Thoracic aorta (tissue), 2 donors: Measurements from ENCODE around the gene IRF8. TPM values are rescaled to one million over a fixed set of nuclear protein-coding genes. Genes with fewer than 3 reads are reported as not detected.

Source experiments
- ATAC-seq: fragments of 150-250 bp; one replicate; pipeline ENCODE4 v1.8.0; 2017; ENCODE audit warnings: low read depth; ENCODE audit not compliant: insufficient number of reproducible peaks, low FRiP score
- DNase-seq: peaks from one replicate; pipeline ENCODE4 v3.0.0-alpha.2; 2020; ENCODE audit warnings: low spot score
- H3K27ac ChIP-seq, 2 donors: fragments of 200-600 bp; sonication (generic); 1 replicate in 1 of 2; 2 replicates in 1 of 2; pipeline ENCODE4 v1.5.1; 2016; ENCODE audit warnings: mild to moderate bottlenecking in 2 of 2, moderate library complexity in 2 of 2
- H3K27me3 ChIP-seq: fragments of 200-600 bp; sonication (generic); replicated peaks from 2 replicates; pipeline ENCODE4 v1.6.0; 2016; ENCODE audit warnings: mild to moderate bottlenecking; ENCODE audit not compliant: insufficient read depth
- H3K36me3 ChIP-seq: fragments of 200-600 bp; sonication (generic); one replicate; pipeline ENCODE4 v1.5.1; 2016
- H3K4me1 ChIP-seq, 2 donors: fragments of 200-600 bp; sonication (generic); 1 replicate in 1 of 2; 2 replicates in 1 of 2; pipeline versions ENCODE4 v1.5.1 to v1.6.0; 2016; ENCODE audit warnings: low read depth in 2 of 2, mild to moderate bottlenecking in 1 of 2; ENCODE audit not compliant: control insufficient read depth in 1 of 2
- H3K4me3 ChIP-seq: fragments of 200-600 bp; sonication (generic); 2 replicates; pipeline ENCODE4 v1.5.1; 2016; ENCODE audit warnings: mild to moderate bottlenecking
- H3K9me3 ChIP-seq: fragments of 200-600 bp; sonication (generic); 2 replicates; pipeline ENCODE4 v1.5.1; 2016
- total RNA-seq, 2 donors: library from RNA; depleted of rRNA; stranded (reverse); fragments of >200 nt; gene quantifications; one replicate each; pipeline versions ENCODE4 v1.1.0 to v1.2.3, GENCODE V29; 2016
- TF ChIP-seq, protein P1 (sequence below): fragments of 200-600 bp; sonication (generic); IDR thresholded peaks from one replicate; pipeline ENCODE4 v1.5.1; 2019; ENCODE audit warnings: antibody characterized with exemption

The IRF8 gene
- total RNA-seq, 2 donors from 2014 or later: 27.0 to 28.8 TPM

DNA sequence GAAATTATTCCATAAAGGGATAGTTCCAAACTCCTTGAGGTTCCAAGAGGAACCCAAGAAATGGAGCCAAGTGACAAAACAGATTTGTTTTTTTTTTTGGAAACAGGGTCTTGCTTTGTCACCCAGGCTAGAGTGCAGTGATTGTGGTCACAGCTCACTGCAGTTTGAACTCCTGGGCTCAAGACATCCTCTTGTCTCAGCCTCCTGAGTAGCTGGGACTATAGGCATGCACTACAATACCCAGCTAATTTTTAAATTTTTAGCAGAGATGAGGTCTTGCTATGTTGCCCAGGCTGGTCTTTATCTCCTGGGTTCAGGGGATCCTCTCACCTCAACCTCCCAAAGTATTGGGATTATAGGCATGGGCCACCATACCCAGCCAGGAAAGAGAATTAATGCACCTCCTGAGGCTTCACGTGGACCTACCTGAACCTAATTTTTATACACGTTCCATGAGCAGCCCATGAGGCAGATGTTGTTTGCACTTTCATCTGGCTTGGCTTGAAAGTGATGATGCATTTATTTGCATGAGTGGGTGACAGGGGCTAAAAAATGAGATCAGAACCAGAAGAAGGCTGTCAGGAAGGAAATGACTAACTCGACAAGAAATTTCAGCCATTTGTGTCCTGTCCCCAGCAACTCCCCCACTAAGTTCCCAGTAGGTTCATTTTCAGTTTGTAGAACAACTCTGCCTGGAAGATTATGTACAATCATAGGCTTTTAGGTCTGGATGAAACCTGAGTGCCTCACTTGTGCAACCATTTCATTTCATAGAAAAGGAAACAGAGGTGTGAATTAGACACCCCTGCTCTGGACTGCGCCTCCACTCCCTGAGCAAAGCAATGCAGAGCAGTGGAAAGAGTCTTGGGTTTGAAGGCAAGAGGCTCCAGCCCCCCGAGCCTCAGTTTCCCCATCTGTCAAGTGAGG lies 10.3 kb upstream of the IRF8 start:
- TF ChIP-seq, protein P1, sequence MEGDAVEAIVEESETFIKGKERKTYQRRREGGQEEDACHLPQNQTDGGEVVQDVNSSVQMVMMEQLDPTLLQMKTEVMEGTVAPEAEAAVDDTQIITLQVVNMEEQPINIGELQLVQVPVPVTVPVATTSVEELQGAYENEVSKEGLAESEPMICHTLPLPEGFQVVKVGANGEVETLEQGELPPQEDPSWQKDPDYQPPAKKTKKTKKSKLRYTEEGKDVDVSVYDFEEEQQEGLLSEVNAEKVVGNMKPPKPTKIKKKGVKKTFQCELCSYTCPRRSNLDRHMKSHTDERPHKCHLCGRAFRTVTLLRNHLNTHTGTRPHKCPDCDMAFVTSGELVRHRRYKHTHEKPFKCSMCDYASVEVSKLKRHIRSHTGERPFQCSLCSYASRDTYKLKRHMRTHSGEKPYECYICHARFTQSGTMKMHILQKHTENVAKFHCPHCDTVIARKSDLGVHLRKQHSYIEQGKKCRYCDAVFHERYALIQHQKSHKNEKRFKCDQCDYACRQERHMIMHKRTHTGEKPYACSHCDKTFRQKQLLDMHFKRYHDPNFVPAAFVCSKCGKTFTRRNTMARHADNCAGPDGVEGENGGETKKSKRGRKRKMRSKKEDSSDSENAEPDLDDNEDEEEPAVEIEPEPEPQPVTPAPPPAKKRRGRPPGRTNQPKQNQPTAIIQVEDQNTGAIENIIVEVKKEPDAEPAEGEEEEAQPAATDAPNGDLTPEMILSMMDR: no peak
- ATAC-seq (no peak), DNase-seq (no peak)
- H3K9me3 ChIP-seq: no peaks in the 10 kb centered on the region
- peaks cover 0 to 3% of the 10 kb centered on the region in 2 donors for H3K4me1 ChIP-seq
- H3K27me3 ChIP-seq: no peaks in the 10 kb centered on the region
- no peak overlapping the region for H3K27ac ChIP-seq
- no peaks in the 10 kb centered on the region for H3K36me3 ChIP-seq
- H3K4me3 ChIP-seq: no peak overlapping the region

GRCh38 chr16:85891033-85891775 lies 7.8 kb upstream of the IRF8 start:
- Histone ChIP-seq H3K27me3 (no peaks in the 10 kb centered on the region), H3K9me3 (no peaks in the 10 kb centered on the region), H3K36me3 (no peaks in the 10 kb centered on the region), H3K27ac (no peak overlapping the region), H3K4me3 (no peak overlapping the region), H3K4me1 (peaks cover 0 to 3% of the 10 kb centered on the region in 2 donors)
- ATAC-seq (no peak), DNase-seq (no peak)
- TF ChIP-seq, protein P1: no peak

DNA sequence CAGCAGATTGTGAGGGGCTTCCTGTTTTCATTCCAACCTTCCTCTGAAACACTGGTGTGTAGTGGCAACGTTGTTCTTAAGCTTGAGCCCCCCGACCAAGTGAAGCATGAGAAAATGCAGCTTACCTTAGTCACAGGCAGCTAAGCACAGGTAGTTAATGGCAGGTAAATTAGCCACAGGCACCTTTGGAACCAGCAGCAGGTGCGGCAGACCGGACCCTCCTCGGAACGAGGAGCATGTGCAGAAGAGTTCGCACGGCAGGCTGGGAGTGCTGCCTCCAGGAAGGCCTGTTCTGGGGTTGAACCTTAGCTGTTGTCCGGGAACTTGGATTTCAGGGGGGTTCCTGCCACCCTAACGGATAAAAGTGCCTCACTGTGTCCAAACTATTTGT lies 7.2 kb upstream of the IRF8 start:
- no peaks in the 10 kb centered on the region for H3K9me3 ChIP-seq
- TF ChIP-seq, protein P1: no peak
- H3K4me3 ChIP-seq: no peak overlapping the region
- H3K27me3 ChIP-seq: no peaks in the 10 kb centered on the region
- no peak overlapping the region for H3K27ac ChIP-seq
- no peaks in the 10 kb centered on the region for H3K36me3 ChIP-seq
- no peak for DNase-seq
- peaks cover 0 to 3% of the 10 kb centered on the region in 2 donors for H3K4me1 ChIP-seq
- ATAC-seq: no peak

DNA sequence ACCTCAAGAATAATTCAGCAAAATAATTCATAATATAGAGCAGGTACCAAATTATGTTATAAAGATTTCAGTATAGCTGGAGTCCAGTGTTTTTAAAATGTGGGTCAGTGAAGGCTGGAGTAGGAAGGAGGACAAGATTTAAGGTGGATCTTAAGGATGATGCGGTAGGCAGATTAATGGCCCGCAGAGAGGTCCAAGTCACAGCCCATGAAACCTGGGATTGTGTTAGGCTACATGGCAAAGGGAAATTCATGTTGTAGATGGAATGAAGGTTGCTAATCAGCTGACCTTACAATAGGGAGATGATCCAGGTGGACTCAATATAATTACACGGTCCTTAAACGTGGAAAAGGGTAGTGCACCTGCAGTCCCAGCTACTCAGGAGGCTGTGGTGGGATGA lies 6.2 kb upstream of the IRF8 start:
- no peaks in the 10 kb centered on the region for H3K36me3 ChIP-seq
- TF ChIP-seq, protein P1: no peak

GRCh38 chr16:85894266-85894665 lies 4.7 kb upstream of the IRF8 start:
- Histone ChIP-seq H3K9me3 (no peaks in the 10 kb centered on the region), H3K27me3 (no peaks in the 10 kb centered on the region), H3K36me3 (no peaks in the 10 kb centered on the region), H3K4me1 (peaks cover 1 to 12% of the 10 kb centered on the region in 2 donors), H3K4me3 (no peak overlapping the region), H3K27ac (no peak overlapping the region)
- no peak for ATAC-seq
- TF ChIP-seq, protein P1: no peak
- DNase-seq: no peak

More for the DNA sequence above, 6.2 kb upstream of the IRF8 start:
- peaks cover 0 to 3% of the 10 kb centered on the region in 2 donors for H3K4me1 ChIP-seq
- no peak overlapping the region for H3K4me3 ChIP-seq
- ATAC-seq: no peak
- H3K27ac ChIP-seq: no peak overlapping the region
- no peaks in the 10 kb centered on the region for H3K9me3 ChIP-seq
- DNase-seq: no peak
- no peaks in the 10 kb centered on the region for H3K27me3 ChIP-seq
